ENCODE measurements around the gene PLCD3.

The PLCD3 gene

GRCh38 chr17:45146166-45146565, 13.9 kb upstream of the PLCD3 start:
- no CpG with 5 or more reads among the region's 10 CpGs for WGBS (ENCODE audit: extremely low coverage, insufficient coverage, insufficient read length)

GRCh38 chr17:45145035-45145389, 12.7 kb upstream of the PLCD3 start:
- H3K4me3 ChIP-seq (ENCODE audit: low read depth, low read length), result no peak overlapping the region
- peaks cover 20% of the 10 kb centered on the region for H3K79me2 ChIP-seq (ENCODE audit: control insufficient read depth, insufficient read depth, low read length, poor library complexity)
- DNase-seq, result no peak
- no peak overlapping the region for H3K23ac ChIP-seq (ENCODE audit: low read length)
- H3K9ac ChIP-seq (ENCODE audit: low read length), result no peak overlapping the region
- peak overlapping the region; percentile 18 for H2BK120ac ChIP-seq (ENCODE audit: insufficient read depth, low read length, poor library complexity)
- H3K9me3 ChIP-seq (ENCODE audit: insufficient read depth, low read depth, low read length), result no peaks in the 10 kb centered on the region
- peaks cover 16 to 21% of the 10 kb centered on the region in 2 experiments for H3K4me1 ChIP-seq (ENCODE audit: control insufficient read depth in 1 of 2, insufficient read depth in 2 of 2, low read length in 2 of 2)
- no peaks in the 10 kb centered on the region for H3K27me3 ChIP-seq (ENCODE audit: insufficient read depth, low read length)
- H3K4ac ChIP-seq (ENCODE audit: low read depth, low read length), result peak overlapping the region; percentile 8
- H3K4me2 ChIP-seq (ENCODE audit: low read length), result no peak overlapping the region
- peak overlapping the region; percentile 93 for H2AFZ ChIP-seq (ENCODE audit: insufficient read depth, low read length, poor library complexity)
- peak overlapping the region; percentile 90 for H4K91ac ChIP-seq (ENCODE audit: low read depth, low read length)
- peak overlapping the region; percentile 92 for H4K8ac ChIP-seq (ENCODE audit: low read depth, low read length)
- H2BK5ac ChIP-seq (ENCODE audit: low read depth, low read length, poor library complexity), result no peak overlapping the region
- no peaks in the 10 kb centered on the region for H3K36me3 ChIP-seq (ENCODE audit: control insufficient read depth in 1 of 2, insufficient read depth in 2 of 2, low read length in 2 of 2)
- peaks cover 35% of the 10 kb centered on the region for H3K79me1 ChIP-seq (ENCODE audit: low read length)
- no CpG with 5 or more reads among the region's 8 CpGs for WGBS (ENCODE audit: extremely low coverage, insufficient coverage, insufficient read length)
- peak overlapping the region; percentile 21 for H2AK5ac ChIP-seq (ENCODE audit: low read length)
- peak overlapping the region; percentile 5 for H2BK12ac ChIP-seq (ENCODE audit: low read length)
- H3K14ac ChIP-seq (ENCODE audit: low read length), result peak overlapping the region; percentile 27
- H3K27ac ChIP-seq (ENCODE audit: low read depth, low read length), result peak overlapping the region; percentile 2
- no peak overlapping the region for H3K18ac ChIP-seq (ENCODE audit: low read length)
- H4K12ac ChIP-seq (ENCODE audit: low read depth, low read length), result peak overlapping the region; percentile 73

More at GRCh38 chr17:45146166-45146565, 13.9 kb upstream of the PLCD3 start:
- Histone ChIP-seq H3K9me3 (ENCODE audit: insufficient read depth, low read depth, low read length) (no peaks in the 10 kb centered on the region), H3K27ac (ENCODE audit: low read depth, low read length) (no peak overlapping the region), H3K36me3 (ENCODE audit: control insufficient read depth in 1 of 2, insufficient read depth in 2 of 2, low read length in 2 of 2) (no peaks in the 10 kb centered on the region), H2AFZ (ENCODE audit: insufficient read depth, low read length, poor library complexity) (no peak overlapping the region), H4K12ac (ENCODE audit: low read depth, low read length) (no peak overlapping the region), H3K4me2 (ENCODE audit: low read length) (no peak overlapping the region), H3K18ac (ENCODE audit: low read length) (no peak overlapping the region), H3K4me3 (ENCODE audit: low read depth, low read length) (no peak overlapping the region), H2BK5ac (ENCODE audit: low read depth, low read length, poor library complexity) (peak overlapping the region; percentile 38), H4K91ac (ENCODE audit: low read depth, low read length) (peak overlapping the region; percentile 72), H3K27me3 (ENCODE audit: insufficient read depth, low read length) (no peaks in the 10 kb centered on the region), H3K14ac (ENCODE audit: low read length) (peak overlapping the region; percentile 36), H3K9ac (ENCODE audit: low read length) (no peak overlapping the region), H2AK5ac (ENCODE audit: low read length) (peak overlapping the region; percentile 33), H3K79me2 (ENCODE audit: control insufficient read depth, insufficient read depth, low read length, poor library complexity) (peaks cover 20% of the 10 kb centered on the region), H2BK120ac (ENCODE audit: insufficient read depth, low read length, poor library complexity) (peak overlapping the region; percentile 34), H3K23ac (ENCODE audit: low read length) (no peak overlapping the region), H3K4me1 (ENCODE audit: control insufficient read depth in 1 of 2, insufficient read depth in 2 of 2, low read length in 2 of 2) (peaks cover 16 to 21% of the 10 kb centered on the region in 2 experiments), H4K8ac (ENCODE audit: low read depth, low read length) (peak overlapping the region; percentile 47), H2BK12ac (ENCODE audit: low read length) (peak overlapping the region; percentile 19), H3K79me1 (ENCODE audit: low read length) (peaks cover 35% of the 10 kb centered on the region), H3K4ac (ENCODE audit: low read depth, low read length) (no peak overlapping the region)
- DNase-seq, result no peak

GRCh38 chr17:45144199-45145034, 12.1 kb upstream of the PLCD3 start:
- peak overlapping the region; percentile 65 for H3K9ac ChIP-seq (ENCODE audit: low read length)
- peak overlapping the region; percentile 81 for H3K4me2 ChIP-seq (ENCODE audit: low read length)
- peak overlapping the region; percentile 59 for H3K4me3 ChIP-seq (ENCODE audit: low read depth, low read length)
- no CpG with 5 or more reads among the region's 71 CpGs for WGBS (ENCODE audit: extremely low coverage, insufficient coverage, insufficient read length)
- peaks cover 15% of the 10 kb centered on the region for H3K79me2 ChIP-seq (ENCODE audit: control insufficient read depth, insufficient read depth, low read length, poor library complexity)
- peak overlapping the region; percentile 77 for H2BK120ac ChIP-seq (ENCODE audit: insufficient read depth, low read length, poor library complexity)
- H4K12ac ChIP-seq (ENCODE audit: low read depth, low read length), result peak overlapping the region; percentile 73
- DNase-seq, result no peak
- no peaks in the 10 kb centered on the region for H3K36me3 ChIP-seq (ENCODE audit: control insufficient read depth in 1 of 2, insufficient read depth in 2 of 2, low read length in 2 of 2)
- no peaks in the 10 kb centered on the region for H3K27me3 ChIP-seq (ENCODE audit: insufficient read depth, low read length)
- no peak overlapping the region for H3K23ac ChIP-seq (ENCODE audit: low read length)
- peak overlapping the region; percentile 65 for H3K18ac ChIP-seq (ENCODE audit: low read length)
- peak overlapping the region; percentile 92 for H4K8ac ChIP-seq (ENCODE audit: low read depth, low read length)
- peak overlapping the region; percentile 23 for H2BK12ac ChIP-seq (ENCODE audit: low read length)
- H3K4me1 ChIP-seq (ENCODE audit: control insufficient read depth in 1 of 2, insufficient read depth in 2 of 2, low read length in 2 of 2), result peaks cover 16 to 21% of the 10 kb centered on the region in 2 experiments
- peak overlapping the region; percentile 90 for H4K91ac ChIP-seq (ENCODE audit: low read depth, low read length)
- no peaks in the 10 kb centered on the region for H3K9me3 ChIP-seq (ENCODE audit: insufficient read depth, low read depth, low read length)
- H3K27ac ChIP-seq (ENCODE audit: low read depth, low read length), result peak overlapping the region; percentile 2
- peak overlapping the region; percentile 64 for H3K14ac ChIP-seq (ENCODE audit: low read length)
- H3K4ac ChIP-seq (ENCODE audit: low read depth, low read length), result peak overlapping the region; percentile 39
- H3K79me1 ChIP-seq (ENCODE audit: low read length), result peaks cover 29% of the 10 kb centered on the region
- H2AK5ac ChIP-seq (ENCODE audit: low read length), result peak overlapping the region; percentile 21
- peak overlapping the region; percentile 93 for H2AFZ ChIP-seq (ENCODE audit: insufficient read depth, low read length, poor library complexity)
- peak overlapping the region; percentile 11 for H2BK5ac ChIP-seq (ENCODE audit: low read depth, low read length, poor library complexity)

- Histone ChIP-seq H3K9me3 (ENCODE audit: insufficient read depth, low read depth, low read length) (no peaks in the 10 kb centered on the region), H4K91ac (ENCODE audit: low read depth, low read length) (peak overlapping the region; percentile 90), H2AFZ (ENCODE audit: insufficient read depth, low read length, poor library complexity) (peak overlapping the region; percentile 93), H3K23ac (ENCODE audit: low read length) (no peak overlapping the region), H3K4me1 (ENCODE audit: control insufficient read depth in 1 of 2, insufficient read depth in 2 of 2, low read length in 2 of 2) (peaks cover 16 to 21% of the 10 kb centered on the region in 2 experiments), H2BK5ac (ENCODE audit: low read depth, low read length, poor library complexity) (peak overlapping the region; percentile 11), H3K14ac (ENCODE audit: low read length) (peak overlapping the region; percentile 64), H3K4me2 (ENCODE audit: low read length) (peak overlapping the region; percentile 81), H3K27ac (ENCODE audit: low read depth, low read length) (no peak overlapping the region), H3K4me3 (ENCODE audit: low read depth, low read length) (peak overlapping the region; percentile 59), H4K12ac (ENCODE audit: low read depth, low read length) (peak overlapping the region; percentile 73), H4K8ac (ENCODE audit: low read depth, low read length) (peak overlapping the region; percentile 92), H2BK12ac (ENCODE audit: low read length) (peak overlapping the region; percentile 71), H3K79me1 (ENCODE audit: low read length) (peaks cover 27% of the 10 kb centered on the region), H3K4ac (ENCODE audit: low read depth, low read length) (peak overlapping the region; percentile 39), H3K79me2 (ENCODE audit: control insufficient read depth, insufficient read depth, low read length, poor library complexity) (peaks cover 12% of the 10 kb centered on the region), H3K36me3 (ENCODE audit: control insufficient read depth in 1 of 2, insufficient read depth in 2 of 2, low read length in 2 of 2) (no peaks in the 10 kb centered on the region), H2BK120ac (ENCODE audit: insufficient read depth, low read length, poor library complexity) (peak overlapping the region; percentile 77), H3K9ac (ENCODE audit: low read length) (peak overlapping the region; percentile 65), H2AK5ac (ENCODE audit: low read length) (peak overlapping the region; percentile 19), H3K27me3 (ENCODE audit: insufficient read depth, low read length) (no peaks in the 10 kb centered on the region), H3K18ac (ENCODE audit: low read length) (peak overlapping the region; percentile 74)
- no CpG with 5 or more reads among the region's 21 CpGs for WGBS (ENCODE audit: extremely low coverage, insufficient coverage, insufficient read length)
- DNase-seq, result no peak
These were observed 11.5 kb upstream of the PLCD3 start for GRCh38 chr17:45143767-45144198.

All from trophoblast cell (in vitro differentiated cells and primary cell).